ENCODE results near the gene PHLPP1. TPM values are rescaled to one million over a fixed set of nuclear protein-coding genes. Genes with fewer than 3 reads are reported as not detected.

The PHLPP1 gene
- total RNA-seq, 1 experiment from 2014 or later, result 14.1 TPM

DNA sequence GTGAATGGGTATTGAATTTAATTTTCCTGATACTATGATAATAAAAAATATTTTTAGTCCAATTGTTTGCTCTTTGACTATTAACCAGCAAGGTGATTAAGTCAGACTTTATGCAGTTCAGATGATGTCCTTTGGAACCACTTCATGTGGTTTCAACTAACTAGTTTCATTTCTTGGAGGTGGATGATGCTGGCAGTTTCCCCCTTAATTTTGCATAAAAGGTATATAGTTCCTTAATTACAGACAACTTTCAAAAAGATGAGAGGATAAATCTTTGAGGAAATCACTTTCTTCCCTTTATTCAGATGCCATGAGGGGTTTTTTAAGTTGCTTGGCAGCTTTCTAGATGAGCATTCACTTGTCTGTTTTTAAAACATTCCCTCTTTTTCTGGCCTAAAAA, 223.1 kb downstream of the PHLPP1 start:
- intact Hi-C loops (cut with micrococcal nuclease), result loop anchor here (5.0 kb wide), 2 partner anchors 39 to 56 kb away; no protein-coding TSS in a partner anchor

DNA sequence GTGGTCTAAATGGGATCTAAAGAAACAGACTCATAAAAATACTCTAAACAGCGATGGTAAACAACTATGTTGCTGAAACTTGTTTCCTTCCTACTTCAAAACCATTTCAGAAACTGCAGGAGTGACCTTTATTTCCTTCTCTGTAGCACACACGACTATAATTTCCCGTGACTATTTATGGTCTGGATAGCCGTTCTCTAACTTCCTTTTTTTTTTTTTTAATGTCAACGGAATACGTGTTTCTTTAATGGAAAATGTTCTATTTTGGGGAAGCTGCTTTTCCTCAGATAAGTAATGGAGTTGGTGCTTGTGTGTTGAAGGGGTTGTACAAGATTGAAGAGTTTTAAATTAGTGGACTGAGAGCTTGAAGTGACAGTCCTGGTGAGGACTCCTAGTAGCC, 224.1 kb downstream of the PHLPP1 start:
- H3K79me2 ChIP-seq (ENCODE audit: low read length), result no peaks in the 10 kb centered on the region
- no peak overlapping the region for H3K9ac ChIP-seq (ENCODE audit: low read length)
- no peak overlapping the region for H3K4me3 ChIP-seq (ENCODE audit: low read length)
- H3K4me2 ChIP-seq (ENCODE audit: low read length), result no peak overlapping the region
- no peaks in the 10 kb centered on the region for H3K9me3 ChIP-seq (ENCODE audit: low read length)
- H2AFZ ChIP-seq (ENCODE audit: low read length), result no peak overlapping the region
- ChIA-PET POLR2A (ENCODE audit: unreplicated experiment) (no interaction called here), CTCF (no interaction called here)
- TF ChIP-seq EZH2phosphoT487 (IDR thresholded peaks at IDR 0.05; ENCODE audit: borderline replicate concordance, low read length) (no peak), EZH2 (IDR thresholded peaks at IDR 0.05; ENCODE audit: low read length, unreplicated experiment) (no peak)
- TF ChIP-seq, protein P1, sequence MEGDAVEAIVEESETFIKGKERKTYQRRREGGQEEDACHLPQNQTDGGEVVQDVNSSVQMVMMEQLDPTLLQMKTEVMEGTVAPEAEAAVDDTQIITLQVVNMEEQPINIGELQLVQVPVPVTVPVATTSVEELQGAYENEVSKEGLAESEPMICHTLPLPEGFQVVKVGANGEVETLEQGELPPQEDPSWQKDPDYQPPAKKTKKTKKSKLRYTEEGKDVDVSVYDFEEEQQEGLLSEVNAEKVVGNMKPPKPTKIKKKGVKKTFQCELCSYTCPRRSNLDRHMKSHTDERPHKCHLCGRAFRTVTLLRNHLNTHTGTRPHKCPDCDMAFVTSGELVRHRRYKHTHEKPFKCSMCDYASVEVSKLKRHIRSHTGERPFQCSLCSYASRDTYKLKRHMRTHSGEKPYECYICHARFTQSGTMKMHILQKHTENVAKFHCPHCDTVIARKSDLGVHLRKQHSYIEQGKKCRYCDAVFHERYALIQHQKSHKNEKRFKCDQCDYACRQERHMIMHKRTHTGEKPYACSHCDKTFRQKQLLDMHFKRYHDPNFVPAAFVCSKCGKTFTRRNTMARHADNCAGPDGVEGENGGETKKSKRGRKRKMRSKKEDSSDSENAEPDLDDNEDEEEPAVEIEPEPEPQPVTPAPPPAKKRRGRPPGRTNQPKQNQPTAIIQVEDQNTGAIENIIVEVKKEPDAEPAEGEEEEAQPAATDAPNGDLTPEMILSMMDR (conservative IDR thresholded peaks at IDR 0.05; ENCODE audit: low read depth, low read length), result no peak
- H3K4me1 ChIP-seq (ENCODE audit: insufficient read depth, low read length), result peaks cover 38% of the 10 kb centered on the region
- H3K27ac ChIP-seq (ENCODE audit: low read length), result no peak overlapping the region
- H3K27me3 ChIP-seq (ENCODE audit: low read length), result no peaks in the 10 kb centered on the region
- DNase-seq (no peak), ATAC-seq (no peak)
- intact Hi-C loops (cut with micrococcal nuclease), result loop anchor here (5.0 kb wide), 2 partner anchors 38 to 57 kb away; no protein-coding TSS in a partner anchor
- no TSS peak for BruUV-seq (replicated peaks)
- no peaks in the 10 kb centered on the region for H3K36me3 ChIP-seq (ENCODE audit: low read depth, low read length)
- H3F3A ChIP-seq (ENCODE audit: low read length, unreplicated experiment), result no peaks in the 10 kb centered on the region
- H4K20me1 ChIP-seq (ENCODE audit: low read length), result no peaks in the 10 kb centered on the region
- H3K9me2 ChIP-seq (replicated peaks; ENCODE audit: low read length), result no peaks in the 10 kb centered on the region

More for the DNA sequence above, 223.1 kb downstream of the PHLPP1 start:
- no peaks in the 10 kb centered on the region for H3K79me2 ChIP-seq (ENCODE audit: low read length)
- H3K9ac ChIP-seq (ENCODE audit: low read length), result no peak overlapping the region
- ATAC-seq, result no peak
- peak overlapping the region; percentile 23; the same call in 1 of the 2 replicates for H3K4me2 ChIP-seq (ENCODE audit: low read length)
- no peaks in the 10 kb centered on the region for H3K9me2 ChIP-seq (replicated peaks; ENCODE audit: low read length)
- H2AFZ ChIP-seq (ENCODE audit: low read length), result no peak overlapping the region
- TF ChIP-seq, protein P1 (conservative IDR thresholded peaks at IDR 0.05; ENCODE audit: low read depth, low read length), result no peak
- TF ChIP-seq EZH2 (IDR thresholded peaks at IDR 0.05; ENCODE audit: low read length, unreplicated experiment), result no peak
- TF ChIP-seq EZH2phosphoT487 (IDR thresholded peaks at IDR 0.05; ENCODE audit: borderline replicate concordance, low read length), result no peak
- no peak for DNase-seq
- H3K27ac ChIP-seq (ENCODE audit: low read length), result peak overlapping the region; percentile 65
- H3K9me3 ChIP-seq (ENCODE audit: low read length), result no peaks in the 10 kb centered on the region
- no peaks in the 10 kb centered on the region for H3F3A ChIP-seq (ENCODE audit: low read length, unreplicated experiment)
- H4K20me1 ChIP-seq (ENCODE audit: low read length), result no peaks in the 10 kb centered on the region
- H3K4me1 ChIP-seq (ENCODE audit: insufficient read depth, low read length), result peaks cover 42% of the 10 kb centered on the region
- ChIA-PET POLR2A (ENCODE audit: unreplicated experiment) (no interaction called here), CTCF (no interaction called here)
- no TSS peak for BruUV-seq (replicated peaks)
- no peaks in the 10 kb centered on the region for H3K36me3 ChIP-seq (ENCODE audit: low read depth, low read length)
- no peak overlapping the region for H3K4me3 ChIP-seq (ENCODE audit: low read length)
- no peaks in the 10 kb centered on the region for H3K27me3 ChIP-seq (ENCODE audit: low read length)

DNA sequence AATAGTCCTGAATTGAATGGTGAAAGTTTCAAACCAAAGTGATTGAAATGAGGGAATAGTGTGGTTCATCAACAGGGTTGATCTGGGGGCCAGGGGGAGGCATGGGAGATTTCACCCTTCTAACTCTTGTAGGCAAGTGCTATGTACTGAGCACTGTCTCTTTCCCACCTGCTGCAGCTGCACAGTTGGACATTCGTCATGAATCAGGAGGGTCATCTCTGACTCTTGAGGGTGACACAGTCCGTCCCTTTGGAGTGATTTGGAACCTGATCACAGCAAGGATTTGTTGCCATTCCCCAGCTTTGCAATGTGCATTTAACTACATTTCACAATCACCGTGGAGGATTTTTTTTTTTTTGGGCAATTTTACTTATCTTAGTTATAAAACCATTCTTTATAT, 224.6 kb downstream of the PHLPP1 start:
- Histone ChIP-seq H3K9ac (ENCODE audit: low read length) (no peak overlapping the region), H3F3A (ENCODE audit: low read length, unreplicated experiment) (no peaks in the 10 kb centered on the region), H3K36me3 (ENCODE audit: low read depth, low read length) (no peaks in the 10 kb centered on the region), H3K27ac (ENCODE audit: low read length) (no peak overlapping the region), H4K20me1 (ENCODE audit: low read length) (no peaks in the 10 kb centered on the region), H3K9me2 (replicated peaks; ENCODE audit: low read length) (no peaks in the 10 kb centered on the region), H3K4me1 (ENCODE audit: insufficient read depth, low read length) (peaks cover 38% of the 10 kb centered on the region), H3K27me3 (ENCODE audit: low read length) (no peaks in the 10 kb centered on the region), H3K9me3 (ENCODE audit: low read length) (no peaks in the 10 kb centered on the region), H3K4me3 (ENCODE audit: low read length) (no peak overlapping the region), H2AFZ (ENCODE audit: low read length) (no peak overlapping the region), H3K79me2 (ENCODE audit: low read length) (no peaks in the 10 kb centered on the region), H3K4me2 (ENCODE audit: low read length) (no peak overlapping the region)
- no peak for DNase-seq
- POLR2A ChIA-PET (ENCODE audit: unreplicated experiment), result no interaction called here
- intact Hi-C loops (cut with micrococcal nuclease), result loop anchor here (5.0 kb wide), 2 partner anchors 37 to 58 kb away; no protein-coding TSS in a partner anchor
- ATAC-seq, result no peak
- CTCF ChIA-PET, result no interaction called here
- no TSS peak for BruUV-seq (replicated peaks)
- no peak for TF ChIP-seq EZH2 (IDR thresholded peaks at IDR 0.05; ENCODE audit: low read length, unreplicated experiment)
- TF ChIP-seq EZH2phosphoT487 (IDR thresholded peaks at IDR 0.05; ENCODE audit: borderline replicate concordance, low read length), result no peak
- TF ChIP-seq, protein P1 (conservative IDR thresholded peaks at IDR 0.05; ENCODE audit: low read depth, low read length), result no peak

Data from PC-3 (cell line).